ENCODE results near the gene ROMO1.
"Not testable (repeated sequence)": the region's sequence is repeated elsewhere in the genome, so short reads cannot be mapped to it uniquely, and the experiment has no call there.

Gene ROMO1

GRCh38 chr20:35698298-35699126, 693 bp upstream of the ROMO1 start:
- peak overlapping the region; percentile 85 for H3K27ac Mint-ChIP-seq
- peaks cover 35% of the 10 kb centered on the region for H3K36me3 Mint-ChIP-seq (ENCODE audit: low read depth)
- peak overlapping the region; percentile 87 for H3K4me3 Mint-ChIP-seq
- H3K4me1 Mint-ChIP-seq (ENCODE audit: low read depth) = peaks cover 30% of the 10 kb centered on the region
- no peaks in the 10 kb centered on the region for H3K9me3 Mint-ChIP-seq
- H3K27me3 Mint-ChIP-seq (ENCODE audit: low read depth) = no peaks in the 10 kb centered on the region

GRCh38 chr20:35699957-35700624, 886 bp downstream of the ROMO1 start:
- Mint-ChIP-seq H3K4me1 (ENCODE audit: low read depth) (peaks cover 35% of the 10 kb centered on the region), H3K27ac (peak overlapping the region; percentile 90), H3K4me3 (peak overlapping the region; percentile 89), H3K27me3 (ENCODE audit: low read depth) (no peaks in the 10 kb centered on the region), H3K36me3 (ENCODE audit: low read depth) (peaks cover 49% of the 10 kb centered on the region), H3K9me3 (no peaks in the 10 kb centered on the region)

GRCh38 chr20:35700625-35701148, 1.5 kb downstream of the ROMO1 start:
- Mint-ChIP-seq H3K27me3 (ENCODE audit: low read depth) (no peaks in the 10 kb centered on the region), H3K27ac (peak overlapping the region; percentile 42), H3K4me1 (ENCODE audit: low read depth) (peaks cover 35% of the 10 kb centered on the region), H3K9me3 (no peaks in the 10 kb centered on the region), H3K36me3 (ENCODE audit: low read depth) (peaks cover 49% of the 10 kb centered on the region), H3K4me3 (peak overlapping the region; percentile 89)

- Mint-ChIP-seq H3K9me3 (no peaks in the 10 kb centered on the region), H3K36me3 (ENCODE audit: low read depth) (peaks cover 56% of the 10 kb centered on the region), H3K27ac (peak overlapping the region; percentile 70), H3K4me3 (no peak overlapping the region), H3K27me3 (ENCODE audit: low read depth) (no peaks in the 10 kb centered on the region), H3K4me1 (ENCODE audit: low read depth) (peaks cover 34% of the 10 kb centered on the region)
These were observed 3.0 kb downstream of the ROMO1 start for GRCh38 chr20:35702051-35702823.

- Mint-ChIP-seq H3K9me3 (no peaks in the 10 kb centered on the region), H3K27me3 (ENCODE audit: low read depth) (no peaks in the 10 kb centered on the region), H3K27ac (peak overlapping the region; percentile 21), H3K4me1 (ENCODE audit: low read depth) (peaks cover 26% of the 10 kb centered on the region), H3K4me3 (no peak overlapping the region), H3K36me3 (ENCODE audit: low read depth) (peaks cover 51% of the 10 kb centered on the region)
These were observed 3.9 kb downstream of the ROMO1 start for GRCh38 chr20:35702824-35703695.

- H3K9me3 Mint-ChIP-seq = no peaks in the 10 kb centered on the region
- no peak overlapping the region for H3K27ac Mint-ChIP-seq
- H3K4me3 Mint-ChIP-seq = no peak overlapping the region
- peaks cover 26% of the 10 kb centered on the region for H3K4me1 Mint-ChIP-seq (ENCODE audit: low read depth)
- peaks cover 54% of the 10 kb centered on the region for H3K36me3 Mint-ChIP-seq (ENCODE audit: low read depth)
- H3K27me3 Mint-ChIP-seq (ENCODE audit: low read depth) = no peaks in the 10 kb centered on the region
These were observed 5.5 kb downstream of the ROMO1 start for GRCh38 chr20:35704514-35705261.

- not testable (repeated sequence) for H3K4me3 Mint-ChIP-seq; H3K27ac Mint-ChIP-seq; H3K27me3 Mint-ChIP-seq (ENCODE audit: low read depth); H3K9me3 Mint-ChIP-seq
- H3K36me3 Mint-ChIP-seq (ENCODE audit: low read depth) = peaks cover 56% of the 10 kb centered on the region
- peaks cover 19% of the 10 kb centered on the region for H3K4me1 Mint-ChIP-seq (ENCODE audit: low read depth)
These were observed 6.7 kb downstream of the ROMO1 start for GRCh38 chr20:35705894-35706293.

GRCh38 chr20:35706591-35707529, 7.7 kb downstream of the ROMO1 start:
- peaks cover 27% of the 10 kb centered on the region for H3K4me1 Mint-ChIP-seq (ENCODE audit: low read depth)
- H3K9me3 Mint-ChIP-seq; H3K27me3 Mint-ChIP-seq (ENCODE audit: low read depth); H3K27ac Mint-ChIP-seq; H3K4me3 Mint-ChIP-seq: not testable (repeated sequence)
- peaks cover 61% of the 10 kb centered on the region for H3K36me3 Mint-ChIP-seq (ENCODE audit: low read depth)

- H3K27me3 Mint-ChIP-seq (ENCODE audit: low read depth) = no peaks in the 10 kb centered on the region
- peaks cover 55% of the 10 kb centered on the region for H3K36me3 Mint-ChIP-seq (ENCODE audit: low read depth)
- H3K27ac Mint-ChIP-seq = no peak overlapping the region
- H3K4me1 Mint-ChIP-seq (ENCODE audit: low read depth) = peaks cover 32% of the 10 kb centered on the region
- no peak overlapping the region for H3K4me3 Mint-ChIP-seq
- H3K9me3 Mint-ChIP-seq = no peaks in the 10 kb centered on the region
These were observed 9.3 kb downstream of the ROMO1 start for GRCh38 chr20:35708502-35708901.

- H3K27me3 Mint-ChIP-seq (ENCODE audit: low read depth) = no peaks in the 10 kb centered on the region
These were observed 10.1 kb downstream of the ROMO1 start for GRCh38 chr20:35709259-35709658.

GRCh38 chr20:35710039-35710438, 10.8 kb downstream of the ROMO1 start:
- Mint-ChIP-seq H3K27ac (no peak overlapping the region), H3K9me3 (no peaks in the 10 kb centered on the region), H3K4me1 (ENCODE audit: low read depth) (peaks cover 27% of the 10 kb centered on the region), H3K27me3 (ENCODE audit: low read depth) (no peaks in the 10 kb centered on the region), H3K36me3 (ENCODE audit: low read depth) (peaks cover 46% of the 10 kb centered on the region), H3K4me3 (no peak overlapping the region)

More at GRCh38 chr20:35709259-35709658, 10.1 kb downstream of the ROMO1 start:
- peaks cover 29% of the 10 kb centered on the region for H3K4me1 Mint-ChIP-seq (ENCODE audit: low read depth)
- no peak overlapping the region for H3K4me3 Mint-ChIP-seq
- H3K36me3 Mint-ChIP-seq (ENCODE audit: low read depth) = peaks cover 50% of the 10 kb centered on the region
- H3K27ac Mint-ChIP-seq = peak overlapping the region; percentile 39
- no peaks in the 10 kb centered on the region for H3K9me3 Mint-ChIP-seq

- peak overlapping the region; percentile 57 for H3K27ac Mint-ChIP-seq
- no peak overlapping the region for H3K4me3 Mint-ChIP-seq
- H3K27me3 Mint-ChIP-seq (ENCODE audit: low read depth) = no peaks in the 10 kb centered on the region
- H3K36me3 Mint-ChIP-seq (ENCODE audit: low read depth) = peaks cover 44% of the 10 kb centered on the region
- peaks cover 27% of the 10 kb centered on the region for H3K4me1 Mint-ChIP-seq (ENCODE audit: low read depth)
- no peaks in the 10 kb centered on the region for H3K9me3 Mint-ChIP-seq
These were observed 11.8 kb downstream of the ROMO1 start for GRCh38 chr20:35710884-35711587.
